ENCODE data around the gene ZNF436.

DNA sequence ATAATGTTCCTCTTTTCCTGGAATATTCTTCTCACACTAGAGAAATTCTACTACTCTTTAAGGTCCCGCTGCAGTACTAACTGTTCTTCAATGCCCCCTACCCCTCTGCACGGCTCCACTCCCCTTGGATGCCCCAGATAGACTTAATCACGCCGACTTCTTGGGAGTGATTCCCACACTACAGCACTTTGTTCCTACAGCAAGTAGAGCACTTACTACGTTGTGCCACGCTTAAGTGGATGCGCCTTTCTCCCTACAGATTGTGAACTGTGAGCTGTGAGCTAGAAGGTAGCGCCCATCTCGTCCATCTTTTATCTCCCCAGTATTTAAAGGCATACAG lies 2.2 kb downstream of the ZNF436 start:
- TF ChIP-seq, protein P1, sequence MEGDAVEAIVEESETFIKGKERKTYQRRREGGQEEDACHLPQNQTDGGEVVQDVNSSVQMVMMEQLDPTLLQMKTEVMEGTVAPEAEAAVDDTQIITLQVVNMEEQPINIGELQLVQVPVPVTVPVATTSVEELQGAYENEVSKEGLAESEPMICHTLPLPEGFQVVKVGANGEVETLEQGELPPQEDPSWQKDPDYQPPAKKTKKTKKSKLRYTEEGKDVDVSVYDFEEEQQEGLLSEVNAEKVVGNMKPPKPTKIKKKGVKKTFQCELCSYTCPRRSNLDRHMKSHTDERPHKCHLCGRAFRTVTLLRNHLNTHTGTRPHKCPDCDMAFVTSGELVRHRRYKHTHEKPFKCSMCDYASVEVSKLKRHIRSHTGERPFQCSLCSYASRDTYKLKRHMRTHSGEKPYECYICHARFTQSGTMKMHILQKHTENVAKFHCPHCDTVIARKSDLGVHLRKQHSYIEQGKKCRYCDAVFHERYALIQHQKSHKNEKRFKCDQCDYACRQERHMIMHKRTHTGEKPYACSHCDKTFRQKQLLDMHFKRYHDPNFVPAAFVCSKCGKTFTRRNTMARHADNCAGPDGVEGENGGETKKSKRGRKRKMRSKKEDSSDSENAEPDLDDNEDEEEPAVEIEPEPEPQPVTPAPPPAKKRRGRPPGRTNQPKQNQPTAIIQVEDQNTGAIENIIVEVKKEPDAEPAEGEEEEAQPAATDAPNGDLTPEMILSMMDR (conservative IDR thresholded peaks at IDR 0.05; ENCODE audit: low read depth, low read length) = no peak
- TF ChIP-seq EZH2 (IDR thresholded peaks at IDR 0.05; ENCODE audit: borderline replicate concordance, low read depth, low read length, poor library complexity, severe bottlenecking) = no peak

All from A673 (cell line).